Measurements from ENCODE around the gene RBM43. TPM values are rescaled to one million over a fixed set of nuclear protein-coding genes. Genes with fewer than 3 reads are reported as not detected.

RBM43 gene
- total RNA-seq (2022; extraction: Qiagen RNA extraction; ENCODE audit: low read depth): 2.1 to 4.0 TPM (median 3.8 TPM) in 5 replicates

DNA sequence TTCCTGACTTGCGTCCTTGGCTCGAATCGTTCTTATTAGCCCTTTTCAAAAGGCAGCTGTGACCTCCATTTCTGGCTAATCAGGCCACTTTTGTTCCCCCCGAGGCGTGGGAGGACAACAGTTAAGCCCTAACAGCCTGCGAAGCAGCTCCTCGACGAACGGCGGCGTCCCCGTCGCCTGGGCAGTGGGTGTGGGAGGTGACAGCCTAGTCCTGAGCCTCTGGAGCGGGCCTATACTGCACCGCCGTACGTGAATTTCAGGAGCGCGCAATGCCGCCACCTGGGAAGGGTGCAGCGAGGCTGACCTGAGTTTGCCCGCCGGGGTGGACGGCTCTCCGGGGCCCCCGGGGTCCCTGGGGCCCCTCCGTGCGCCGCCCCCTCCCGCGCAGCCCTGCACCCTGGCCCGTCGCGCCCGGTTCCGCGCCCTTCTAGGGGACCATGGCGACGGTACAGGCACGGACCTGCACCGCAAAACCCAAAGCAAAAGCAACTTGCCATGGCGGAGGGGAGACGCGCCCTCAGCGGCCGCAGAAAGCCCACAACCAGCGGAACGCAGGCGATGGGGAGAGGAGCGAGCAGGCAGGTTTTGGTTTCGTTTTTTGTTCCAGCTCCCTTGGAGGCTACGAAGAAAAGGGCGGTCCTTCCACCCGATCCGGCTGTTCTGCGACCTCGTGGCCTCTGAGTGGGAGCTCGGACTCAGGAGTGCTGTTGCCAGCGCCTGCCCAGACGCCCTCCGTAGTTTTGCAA lies at the start of gene RBM43:
RBM43 (minus strand) TSS at position 633 of the 746 bp plus-strand sequence; CDS start at position 497, 136 bp downstream.

Other genes with a start within 250 kb of the RBM43 start
- gene NMI, start 27.8 kb upstream of the RBM43 start, total RNA-seq (2022; extraction: Qiagen RNA extraction; ENCODE audit: low read depth): 9.3 to 15.6 TPM (median 12.2 TPM) in 5 replicates
- 1.3 to 2.0 TPM (median 1.7 TPM) in 5 replicates for gene TNFAIP6, start 95.7 kb upstream of the RBM43 start, total RNA-seq (2022; extraction: Qiagen RNA extraction; ENCODE audit: low read depth)
- gene RIF1, start 148.0 kb upstream of the RBM43 start, total RNA-seq (2022; extraction: Qiagen RNA extraction; ENCODE audit: low read depth): 8.7 to 25.9 TPM (median 19.4 TPM) in 5 replicates